HG03378 (cell line): ENCODE measurements around the gene GRID2.

Experiments
- ATAC-seq: cut with Tn5 transposase; IDR thresholded peaks from one replicate; pipeline ENCODE4 v1.9.1; 2021; ENCODE audit warnings: mild to moderate bottlenecking, moderate library complexity; ENCODE audit not compliant: unreplicated experiment

Gene GRID2

DNA sequence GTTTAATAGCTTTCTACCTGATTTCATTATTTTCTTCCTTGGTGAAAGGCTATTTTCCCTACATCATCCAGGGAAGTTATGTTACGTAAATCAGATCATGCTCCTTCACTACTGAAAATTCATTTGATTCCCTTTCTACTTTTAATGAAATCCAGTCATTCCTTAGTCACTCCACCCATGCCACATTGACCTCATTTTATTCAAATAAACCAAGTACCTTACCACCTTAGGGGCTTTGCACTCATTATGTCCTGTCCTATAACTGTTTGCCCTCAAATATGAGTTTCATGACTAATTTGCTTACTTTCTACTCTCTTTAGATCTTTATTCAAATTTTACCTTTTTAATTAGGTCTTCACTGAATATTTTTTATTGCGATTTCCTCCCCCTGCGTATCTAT is 374.0 kb downstream of the GRID2 start:
- ATAC-seq, result no peak

DNA sequence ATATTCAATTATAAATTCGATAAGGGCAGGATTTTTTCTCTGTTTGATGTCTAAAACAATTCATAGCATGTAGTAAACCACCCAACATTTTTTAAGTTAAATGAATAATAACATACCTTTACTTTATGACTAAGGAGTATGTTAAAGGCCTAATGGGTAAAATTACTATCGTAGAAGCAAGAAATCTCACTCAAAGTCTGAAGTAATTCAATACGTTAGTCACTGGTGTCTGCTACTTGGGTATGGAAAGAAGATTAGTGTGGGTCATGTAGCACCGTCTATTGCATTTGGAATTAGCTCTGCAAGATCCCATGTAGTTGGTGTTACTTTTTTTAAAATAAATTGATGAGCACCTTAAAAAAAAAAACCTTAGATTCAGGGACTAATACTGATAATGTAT is 374.5 kb downstream of the GRID2 start:
- no peak for ATAC-seq

DNA sequence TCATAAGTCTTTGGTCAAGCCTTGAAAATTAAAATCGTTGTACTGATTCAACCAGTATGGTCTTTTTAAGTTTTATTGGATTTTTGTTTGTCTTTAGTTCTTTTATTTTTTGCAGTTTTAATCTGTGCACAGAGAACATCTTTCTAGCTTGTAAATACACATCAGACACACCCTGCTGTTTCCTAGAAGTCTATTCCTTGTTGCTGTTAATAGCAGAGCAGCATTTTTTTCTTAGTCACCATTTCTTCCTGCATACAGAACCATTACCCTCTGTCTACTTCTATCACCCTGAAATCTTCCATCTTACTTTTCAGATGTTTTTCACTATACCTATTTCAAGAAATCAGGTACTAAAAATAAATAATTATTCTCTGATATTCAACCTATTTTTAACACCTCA is 375.4 kb downstream of the GRID2 start:
- no peak for ATAC-seq

DNA sequence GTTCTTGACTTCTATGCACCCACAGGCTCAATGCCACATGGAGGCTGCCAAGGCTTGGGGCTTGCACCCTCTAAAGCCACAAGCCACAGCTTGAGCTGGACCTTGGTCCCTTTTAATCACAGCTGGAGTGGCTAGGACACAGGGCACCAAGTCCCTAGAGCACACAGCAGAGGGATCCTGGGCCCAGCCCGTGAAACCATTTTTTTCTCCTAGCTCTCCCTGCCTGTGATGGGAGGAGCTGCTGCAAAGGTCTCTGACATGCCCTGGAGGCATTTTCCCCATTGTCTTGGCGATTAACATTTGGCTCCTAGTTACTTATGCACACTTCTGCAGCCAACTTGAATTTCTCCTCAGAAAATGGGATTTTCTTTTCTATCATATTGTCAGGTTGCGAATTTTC is 410.9 kb downstream of the GRID2 start:
- no peak for ATAC-seq

DNA sequence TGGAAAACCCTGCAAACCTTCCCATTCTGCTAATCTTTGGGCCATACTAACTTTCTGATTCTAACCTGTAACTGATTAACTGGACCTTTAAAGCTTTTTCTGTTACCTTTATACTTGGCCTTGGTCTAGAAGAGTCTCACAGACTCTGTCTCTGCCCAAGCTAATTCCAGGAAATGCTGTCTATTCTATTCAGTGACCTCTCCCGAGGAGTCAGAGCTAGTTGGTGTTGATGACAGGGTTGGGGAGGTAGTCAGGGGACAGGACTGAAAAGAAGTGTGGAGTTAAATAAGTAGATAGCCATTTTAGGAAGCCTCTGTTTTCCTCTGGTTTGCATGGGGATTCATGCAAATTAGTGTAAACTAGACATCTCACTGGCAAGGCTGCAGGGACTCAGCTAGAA is 429.5 kb downstream of the GRID2 start:
- ATAC-seq, result no peak

DNA sequence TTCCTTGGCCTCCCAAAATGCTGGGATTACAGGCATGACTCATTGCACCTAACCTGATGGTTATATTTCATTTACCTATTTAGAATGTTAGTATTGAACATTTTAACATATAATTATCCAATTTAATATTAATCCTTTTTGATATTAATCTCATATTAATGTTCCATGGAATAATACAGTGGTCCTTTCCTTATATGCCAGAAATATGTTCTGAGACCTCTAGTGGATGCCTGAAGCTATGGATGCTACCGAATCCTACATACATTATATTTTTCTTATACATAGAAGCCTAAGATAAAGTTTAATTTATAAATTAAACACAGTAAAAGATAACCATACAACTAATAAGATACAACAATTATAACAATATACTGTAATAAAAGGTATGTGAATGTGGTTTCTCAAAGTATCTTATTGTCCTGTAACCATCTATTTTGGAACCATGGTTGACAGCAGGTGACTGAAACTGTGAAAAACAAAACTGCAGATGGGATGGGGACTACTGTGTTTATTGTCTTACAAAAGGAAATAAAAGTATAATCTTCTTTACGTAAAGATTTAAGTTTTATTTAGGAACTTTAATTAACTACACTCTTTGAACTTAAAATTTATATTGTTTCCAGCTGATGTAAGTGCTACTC is 431.4 kb downstream of the GRID2 start:
- no peak for ATAC-seq

DNA sequence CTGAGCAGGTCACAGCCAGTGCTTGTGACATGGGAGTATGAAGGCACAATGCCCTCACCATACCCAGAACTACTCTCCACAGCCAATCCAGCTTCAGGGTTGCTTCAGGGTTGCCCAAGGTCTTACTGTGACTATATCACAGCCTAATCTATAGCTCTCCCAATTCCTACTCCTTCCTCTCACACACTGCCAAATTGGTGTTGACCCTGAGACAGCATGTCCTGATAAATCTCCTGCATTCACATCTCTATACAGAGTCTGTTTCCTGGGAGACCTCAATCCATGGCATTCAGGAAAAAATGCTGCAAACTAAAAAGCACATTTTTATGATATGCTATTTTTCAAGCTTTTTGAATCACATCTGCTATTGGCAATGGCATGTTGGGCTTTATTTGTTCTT is 456.7 kb downstream of the GRID2 start:
- no peak for ATAC-seq

DNA sequence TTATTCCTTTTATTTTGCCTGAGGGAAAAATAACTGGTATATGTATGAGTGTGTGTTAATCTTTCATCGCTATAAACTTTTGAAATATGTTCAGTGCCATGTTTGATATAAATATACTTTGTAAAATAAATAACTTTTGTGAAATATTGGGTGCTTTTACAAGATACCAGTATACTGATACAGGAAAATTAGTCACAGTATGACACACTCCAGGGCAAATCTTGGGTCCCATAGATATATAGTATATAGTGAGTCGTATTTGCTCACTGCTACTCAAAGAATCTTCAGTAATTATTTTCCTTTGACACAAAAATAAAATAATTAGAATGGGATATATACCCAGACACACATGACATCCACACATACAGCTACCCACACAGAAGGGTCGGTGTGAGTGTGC is 472.3 kb downstream of the GRID2 start:
- no peak for ATAC-seq

DNA sequence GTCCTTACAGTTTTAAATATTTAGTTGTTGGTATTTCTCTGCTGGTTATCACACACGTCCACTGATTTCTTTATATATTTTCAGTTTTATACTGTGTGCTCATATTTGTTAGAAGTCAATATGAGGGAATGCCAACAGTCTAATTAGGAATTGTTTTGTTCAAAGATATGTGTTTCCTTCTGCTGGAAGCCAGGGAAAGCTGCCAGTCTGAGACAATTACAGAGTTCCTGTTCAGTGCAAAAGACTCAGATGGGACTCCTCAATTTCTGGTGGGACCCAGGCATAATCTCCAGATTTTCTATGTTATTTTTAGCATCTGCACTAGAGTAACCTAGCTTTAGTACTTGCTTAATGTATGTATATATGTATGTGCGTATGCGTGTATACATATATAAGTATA is 486.0 kb downstream of the GRID2 start:
- no peak for ATAC-seq

DNA sequence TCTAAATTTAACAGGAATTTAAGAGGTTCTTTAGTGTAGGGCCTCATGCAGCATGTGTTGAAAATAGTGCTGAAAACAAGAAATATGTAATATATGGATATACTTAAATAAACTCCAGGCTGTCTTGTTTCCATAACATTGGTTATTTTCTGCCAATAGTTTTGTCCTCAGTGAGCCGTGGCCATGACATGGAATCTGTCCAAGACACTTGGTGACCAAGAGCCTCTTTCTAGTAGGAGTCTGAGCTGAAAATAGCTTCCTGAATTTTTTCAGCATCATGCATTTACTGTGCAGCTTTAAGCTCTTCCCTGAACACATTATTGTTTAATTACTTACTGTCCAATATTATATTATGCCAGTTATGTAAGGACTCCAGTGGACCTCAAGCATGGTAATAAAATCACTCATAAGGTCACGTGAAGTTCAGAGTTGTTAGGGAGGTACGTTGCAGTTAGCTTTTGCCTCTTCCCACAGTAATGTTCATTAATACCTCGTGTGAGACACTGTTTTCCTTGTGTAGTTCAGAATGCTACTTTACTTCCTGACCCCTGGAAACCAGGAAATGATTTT is 488.2 kb downstream of the GRID2 start:
- no peak for ATAC-seq

DNA sequence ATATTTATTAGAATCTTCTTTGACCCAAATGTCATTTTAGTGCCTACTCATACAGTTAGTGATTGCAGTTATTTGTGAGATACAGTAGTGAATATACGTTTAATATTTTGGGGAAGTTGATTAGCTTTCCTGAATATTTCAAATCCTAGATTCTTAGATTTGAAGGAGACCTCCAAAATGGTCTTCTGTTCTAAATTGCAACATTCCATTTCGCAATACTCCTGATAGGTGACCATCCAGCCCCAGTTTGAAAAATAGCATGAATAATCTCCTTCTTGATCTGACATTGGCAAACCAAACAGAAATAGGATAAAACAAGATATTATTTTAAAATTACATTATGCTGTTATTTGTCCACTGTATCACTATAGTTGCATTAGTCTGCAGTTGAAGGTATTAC is 505.6 kb downstream of the GRID2 start:
- ATAC-seq, result no peak

DNA sequence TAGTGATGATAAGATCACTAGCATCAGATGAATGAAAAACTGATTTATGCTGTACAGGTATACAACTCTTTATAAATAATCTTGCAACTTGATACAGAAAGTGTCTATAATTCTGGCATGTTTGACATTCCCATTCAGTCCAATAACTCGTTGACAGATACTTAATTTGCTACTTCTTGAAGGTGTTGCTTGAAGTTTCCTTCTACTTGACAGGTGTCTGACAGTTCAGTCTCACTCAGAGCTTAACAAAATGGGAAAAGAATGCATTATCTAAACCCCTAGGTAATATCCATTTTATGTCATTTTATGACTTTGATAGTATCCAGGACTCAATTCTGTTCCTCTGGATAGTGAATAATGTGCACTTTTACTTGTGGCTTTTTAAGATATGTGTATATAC is 508.9 kb downstream of the GRID2 start:
- ATAC-seq, result no peak

DNA sequence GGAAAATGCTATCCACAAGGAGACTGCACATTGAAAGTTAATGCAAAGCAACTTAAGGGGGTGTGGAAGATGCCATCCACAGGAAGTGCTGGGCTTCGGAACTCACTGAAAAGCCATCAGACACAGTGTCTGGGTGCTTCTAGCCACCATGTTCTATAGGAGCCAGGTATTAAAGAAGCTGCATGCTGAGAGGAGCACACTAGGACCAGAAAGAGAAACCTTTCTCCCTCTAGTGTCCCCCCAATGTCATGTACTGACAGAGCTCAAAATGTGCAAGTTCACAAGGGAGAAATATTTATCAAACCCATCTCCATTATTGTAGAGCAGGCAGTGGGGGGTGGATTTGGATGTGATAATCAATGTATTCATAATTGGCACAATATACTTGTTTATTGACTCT is 510.9 kb downstream of the GRID2 start:
- ATAC-seq, result no peak

DNA sequence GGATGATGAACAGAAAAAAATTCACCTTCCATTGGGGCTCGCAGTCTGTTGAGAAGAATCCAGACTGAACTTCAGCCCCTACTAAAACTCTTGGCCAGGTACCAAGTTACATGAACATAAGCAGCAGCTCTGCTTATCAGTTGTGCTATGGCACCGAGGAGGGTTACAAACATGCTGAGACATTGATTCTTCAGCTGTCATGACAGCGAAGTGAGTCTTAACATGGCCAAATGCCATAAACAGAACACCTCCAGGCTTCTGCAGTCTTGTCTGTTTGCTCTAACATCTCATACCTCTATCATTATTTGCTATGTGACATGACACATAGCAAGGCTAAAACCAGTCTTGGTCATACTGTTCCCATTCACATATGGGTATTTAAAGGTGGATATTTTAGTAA is 521.5 kb downstream of the GRID2 start:
- no peak for ATAC-seq

DNA sequence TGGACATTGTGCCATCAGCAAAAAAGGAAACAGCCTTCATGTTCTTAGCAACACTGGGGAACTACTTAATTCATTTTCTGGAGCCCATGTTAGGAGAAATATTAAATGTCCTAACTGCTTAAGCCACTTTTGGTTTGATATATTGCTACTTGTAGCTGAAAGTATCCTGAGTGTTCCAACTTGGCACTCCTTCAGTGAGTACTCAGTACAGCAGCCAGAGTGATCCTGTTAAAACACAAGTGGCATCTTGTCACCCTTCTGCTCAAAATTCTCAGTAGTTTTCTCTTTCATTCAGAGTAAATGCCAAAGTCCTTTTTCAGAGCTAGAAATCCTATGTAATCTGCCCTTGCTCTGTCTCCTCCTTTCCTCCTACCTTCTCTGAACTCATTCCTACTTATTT is 522.0 kb downstream of the GRID2 start:
- no peak for ATAC-seq

DNA sequence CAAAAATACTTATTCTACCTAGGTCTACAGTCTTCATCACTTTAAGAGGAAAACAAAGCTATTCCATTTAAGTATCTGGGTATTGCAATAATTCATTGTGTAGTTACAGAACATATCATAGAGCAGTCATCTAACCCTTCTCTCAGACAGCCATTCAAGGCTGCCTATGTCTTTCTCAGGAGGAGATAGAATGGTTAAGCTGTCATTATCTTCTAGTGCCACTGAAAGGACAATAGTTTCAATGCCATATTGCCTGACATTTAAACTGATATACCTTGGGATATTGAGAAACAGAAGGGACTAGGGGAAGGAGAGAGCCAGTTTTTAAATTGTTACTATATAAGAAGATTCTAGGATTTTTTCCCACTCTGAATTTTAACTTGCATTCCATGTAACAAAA is 527.0 kb downstream of the GRID2 start:
- ATAC-seq, result no peak

DNA sequence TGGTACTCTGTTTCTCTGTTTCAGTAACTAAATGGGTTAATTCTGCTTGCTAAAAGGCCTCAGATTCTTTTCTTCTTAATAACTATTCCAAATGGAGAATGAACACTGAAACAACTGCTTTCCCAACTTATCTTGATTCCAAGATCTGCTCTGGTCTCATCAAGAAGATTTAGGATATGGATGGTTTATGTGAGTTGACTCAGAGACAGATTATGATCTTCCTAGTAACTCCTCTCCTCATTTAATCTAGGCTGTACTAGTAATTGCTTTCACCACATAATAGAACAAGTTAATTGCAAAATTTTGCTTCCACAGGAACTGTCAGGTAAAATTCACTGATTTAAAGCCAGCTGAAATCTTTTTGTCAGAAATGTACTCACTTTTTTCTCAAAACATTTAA is 537.1 kb downstream of the GRID2 start:
- ATAC-seq, result no peak

DNA sequence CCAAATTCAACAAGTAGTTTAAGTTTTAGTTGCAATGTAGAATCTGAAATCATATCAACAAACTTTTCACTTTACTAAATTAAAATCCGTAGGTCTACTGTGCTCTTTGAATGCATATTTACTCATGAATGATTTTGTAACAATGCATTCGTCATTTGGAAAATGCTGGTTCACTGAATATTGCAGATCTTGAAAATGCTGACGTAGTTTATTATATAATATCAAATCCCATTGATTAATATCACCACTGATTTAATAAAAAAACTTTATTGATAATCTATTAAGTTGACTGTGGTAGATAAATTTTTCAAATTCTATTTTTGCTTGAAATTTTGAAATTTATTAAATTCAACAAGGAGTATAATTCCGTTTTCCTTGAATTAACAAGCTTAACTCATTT is 540.0 kb downstream of the GRID2 start:
- ATAC-seq, result no peak

DNA sequence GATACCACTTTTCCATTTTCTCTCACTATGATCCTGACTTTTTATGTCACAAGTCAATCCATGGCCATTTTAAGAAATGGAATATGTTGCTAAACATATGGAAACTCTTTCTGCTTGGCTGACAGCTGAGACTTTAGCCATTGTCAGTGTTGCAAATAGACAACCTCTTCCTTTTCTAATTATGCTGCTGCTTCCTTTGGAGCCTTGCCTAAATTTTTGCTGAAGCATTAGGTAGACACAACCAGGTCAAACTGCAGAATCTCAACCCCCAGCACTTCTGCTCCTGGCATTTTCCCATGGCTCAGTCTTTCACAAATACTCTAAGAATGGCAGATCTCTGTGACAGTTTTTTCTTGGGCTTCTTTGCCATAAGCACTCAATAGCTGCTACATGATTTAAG is 543.3 kb downstream of the GRID2 start:
- no peak for ATAC-seq

DNA sequence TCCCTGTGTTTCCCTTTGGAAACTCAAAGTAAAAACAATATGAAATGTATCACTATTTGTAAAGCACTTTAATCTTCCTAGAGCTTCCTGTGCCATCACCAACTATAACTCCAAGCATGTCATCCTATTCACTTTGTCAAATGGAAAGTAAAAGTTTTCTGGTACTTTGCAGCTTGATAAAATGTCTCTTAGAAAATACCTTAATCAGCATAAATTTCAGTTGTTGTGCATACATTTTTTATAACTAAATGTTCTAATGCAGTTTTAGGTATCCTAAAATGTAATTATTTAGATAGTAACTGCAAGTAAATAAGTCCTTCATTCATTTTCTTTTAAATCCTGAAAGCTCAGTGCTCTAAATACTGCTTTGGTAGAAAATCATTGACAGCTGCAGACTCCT is 558.7 kb downstream of the GRID2 start:
- ATAC-seq, result no peak

DNA sequence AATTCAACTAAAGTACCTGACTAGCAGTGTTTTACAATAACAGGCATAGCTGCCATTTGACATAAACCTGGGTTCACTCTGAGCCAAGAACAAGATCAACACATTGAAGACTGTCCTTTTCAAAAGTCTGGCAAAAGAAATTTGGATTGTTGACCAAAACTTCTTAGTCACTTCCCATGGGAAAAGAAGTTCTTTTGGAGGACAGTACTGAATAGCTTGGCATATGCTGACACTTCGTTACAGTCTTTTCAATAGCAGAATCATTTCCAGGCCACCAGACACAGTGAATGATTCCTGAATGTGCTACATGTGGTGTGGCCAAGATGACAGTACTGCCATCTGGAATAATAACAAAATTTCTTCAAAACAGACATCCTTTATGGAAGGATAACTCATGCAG is 560.3 kb downstream of the GRID2 start:
- ATAC-seq, result no peak

DNA sequence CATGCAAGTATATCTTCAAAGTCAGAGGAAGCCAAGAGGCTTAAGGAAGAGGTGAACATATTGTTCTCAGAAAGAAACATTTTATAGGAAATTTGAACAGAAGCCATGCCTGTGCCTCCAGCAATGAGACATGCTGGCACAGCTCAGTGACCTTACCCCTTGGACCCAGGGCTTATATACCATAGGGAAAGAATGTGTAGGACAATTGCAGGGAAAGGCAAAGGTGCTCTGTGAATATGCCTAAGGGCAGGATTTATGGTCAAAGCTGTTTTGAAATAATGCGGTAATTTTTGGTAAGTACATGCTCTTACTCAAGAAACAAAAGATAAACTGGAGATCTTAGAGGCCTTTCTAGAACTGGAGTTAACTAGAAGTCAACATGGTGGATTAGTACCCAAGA is 568.8 kb downstream of the GRID2 start:
- no peak for ATAC-seq

DNA sequence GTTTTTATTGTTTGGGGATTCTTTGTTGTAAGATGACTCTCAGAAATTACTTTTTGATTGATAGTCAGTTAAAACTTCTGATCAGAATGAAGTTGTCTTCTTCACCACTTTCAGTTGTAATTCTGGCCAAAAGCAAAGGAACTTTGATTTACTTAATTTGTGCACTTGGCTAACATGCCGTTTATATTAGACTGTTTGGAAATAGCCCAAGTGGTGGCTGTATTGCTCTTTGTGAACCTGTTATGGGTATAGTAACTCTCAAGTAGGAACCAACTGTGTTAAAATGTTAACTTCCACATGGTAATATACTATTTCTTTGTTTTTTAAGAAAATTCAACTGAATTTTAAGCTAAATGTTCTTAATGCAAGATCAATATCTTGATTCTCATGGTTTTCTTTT is 581.9 kb downstream of the GRID2 start:
- no peak for ATAC-seq
